ENCODE data around the gene STPG3. TPM values are rescaled to one million over a fixed set of nuclear protein-coding genes. Genes with fewer than 3 reads are reported as not detected.

STPG3 gene
- total RNA-seq, 4 donors from 2014 or later = not detected

GRCh38 chr9:137216188-137216965 is 34.7 kb upstream of the STPG3 start:
- no peaks in the 10 kb centered on the region for H3K36me3 ChIP-seq
- no peak for DNase-seq
- no peak overlapping the region for H3K27ac ChIP-seq
- no peaks in the 10 kb centered on the region for H3K27me3 ChIP-seq
- intact Hi-C loops (cut with DNase I; ENCODE audit: low total_unique reads) = no loop called here
- H3K4me3 ChIP-seq = no peak overlapping the region
- no peak for TF ChIP-seq CTCF (IDR thresholded peaks at IDR 0.05)
- TF ChIP-seq POLR2A (IDR thresholded peaks at IDR 0.05) = no peak
- H3K9me3 ChIP-seq = no peaks in the 10 kb centered on the region
- peaks cover 0 to 7% of the 10 kb centered on the region in 2 donors for H3K4me1 ChIP-seq

- H3K36me3 ChIP-seq = no peaks in the 10 kb centered on the region
- TF ChIP-seq CTCF (IDR thresholded peaks at IDR 0.05) (no peak), POLR2A (IDR thresholded peaks at IDR 0.05) (peak in 1 of 2 donors; percentile 43)
- peaks cover 0 to 14% of the 10 kb centered on the region in 2 donors for H3K4me1 ChIP-seq
- no peaks in the 10 kb centered on the region for H3K9me3 ChIP-seq
- intact Hi-C loops (cut with DNase I; ENCODE audit: low total_unique reads) = no loop called here
- no peaks in the 10 kb centered on the region for H3K27me3 ChIP-seq
- DNase-seq = peak in 1 of 2 donors; percentile 62
- no peak overlapping the region for H3K4me3 ChIP-seq
- no peak overlapping the region for H3K27ac ChIP-seq
These were observed 33.5 kb upstream of the STPG3 start for GRCh38 chr9:137217276-137218211.

GRCh38 chr9:137218212-137218753 is 32.8 kb upstream of the STPG3 start:
- TF ChIP-seq POLR2A (IDR thresholded peaks at IDR 0.05) (no peak), CTCF (IDR thresholded peaks at IDR 0.05) (no peak)
- intact Hi-C loops (cut with DNase I; ENCODE audit: low total_unique reads) = no loop called here
- Histone ChIP-seq H3K9me3 (no peaks in the 10 kb centered on the region), H3K36me3 (no peaks in the 10 kb centered on the region), H3K27ac (no peak overlapping the region), H3K4me3 (no peak overlapping the region), H3K27me3 (no peaks in the 10 kb centered on the region), H3K4me1 (peaks cover 0 to 19% of the 10 kb centered on the region in 2 donors)
- no peak for DNase-seq

- intact Hi-C loops (cut with DNase I; ENCODE audit: low total_unique reads) = no loop called here
- Histone ChIP-seq H3K36me3 (no peaks in the 10 kb centered on the region), H3K4me1 (peaks cover 0 to 19% of the 10 kb centered on the region in 2 donors), H3K27me3 (no peaks in the 10 kb centered on the region), H3K9me3 (no peaks in the 10 kb centered on the region), H3K4me3 (no peak overlapping the region), H3K27ac (no peak overlapping the region)
- no peak for DNase-seq
- no peak for TF ChIP-seq POLR2A (IDR thresholded peaks at IDR 0.05)
- no peak for TF ChIP-seq CTCF (IDR thresholded peaks at IDR 0.05)
These were observed 32.3 kb upstream of the STPG3 start for GRCh38 chr9:137218754-137219271.
